Fibroblast of skin of scalp (primary cell): Measurements from ENCODE around the gene FNDC3B.

ENCODE experiments used
- DNase-seq: peaks from one replicate; pipeline ENCODE4 v3.0.0-alpha.2; 2013

Gene FNDC3B

DNA sequence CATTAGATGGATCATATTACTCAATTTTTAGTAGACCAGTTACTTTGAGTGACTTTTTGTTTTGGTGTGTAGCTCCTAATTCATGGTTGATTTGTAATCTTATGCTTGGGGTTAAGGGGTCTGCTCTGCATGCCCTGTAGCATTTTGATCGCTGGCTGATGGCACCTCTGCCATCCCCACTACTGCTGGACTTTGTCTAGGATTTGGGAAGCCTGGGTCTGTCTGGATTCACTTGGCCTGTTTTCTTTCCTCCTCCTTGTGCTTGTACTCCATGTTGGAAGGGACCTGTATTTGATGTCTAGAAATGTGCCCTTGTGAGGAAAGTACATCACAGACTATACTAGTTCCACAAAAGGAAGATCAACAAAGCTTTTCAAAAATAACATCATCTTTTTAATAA is 154.1 kb downstream of the FNDC3B start:
- DNase-seq = no peak

GRCh38 chr3:172194702-172195406 is 155.5 kb downstream of the FNDC3B start:
- DNase-seq = peak; percentile 82

DNA sequence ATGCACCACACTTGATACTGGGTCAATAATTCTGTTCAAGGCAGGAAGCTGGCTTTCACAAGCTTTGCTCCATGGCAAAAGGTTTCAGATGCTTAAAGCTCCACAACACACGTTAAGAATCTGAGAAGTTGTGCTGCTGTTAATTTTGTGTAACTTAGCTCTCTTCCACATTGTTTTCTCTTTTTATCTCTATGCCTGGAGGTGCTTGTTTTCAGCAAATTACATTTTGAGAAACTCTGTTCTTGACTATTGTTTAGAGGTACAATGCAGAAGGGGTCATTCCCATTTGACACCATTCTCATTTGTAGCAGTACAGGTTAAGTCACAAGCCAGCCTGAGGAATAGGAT is 156.0 kb downstream of the FNDC3B start:
- DNase-seq = no peak

DNA sequence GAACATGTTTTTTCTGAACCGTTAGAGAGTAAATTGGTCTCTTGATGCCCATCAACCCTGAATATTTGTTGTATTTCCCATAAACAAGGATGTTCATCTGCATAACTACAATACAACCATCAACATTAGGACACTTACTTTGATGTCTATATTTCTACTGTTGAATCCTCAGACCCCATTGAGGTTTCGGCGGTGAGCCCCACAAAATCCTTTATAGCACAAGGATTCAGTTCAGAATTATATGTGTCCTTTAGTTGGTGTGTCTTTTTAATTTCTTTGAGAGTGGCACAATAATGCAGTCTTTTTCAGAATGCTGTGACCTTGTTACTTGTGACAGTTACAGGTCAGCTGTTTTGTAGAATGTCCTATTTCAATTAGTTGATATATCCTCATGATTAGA is 158.0 kb downstream of the FNDC3B start:
- no peak for DNase-seq

DNA sequence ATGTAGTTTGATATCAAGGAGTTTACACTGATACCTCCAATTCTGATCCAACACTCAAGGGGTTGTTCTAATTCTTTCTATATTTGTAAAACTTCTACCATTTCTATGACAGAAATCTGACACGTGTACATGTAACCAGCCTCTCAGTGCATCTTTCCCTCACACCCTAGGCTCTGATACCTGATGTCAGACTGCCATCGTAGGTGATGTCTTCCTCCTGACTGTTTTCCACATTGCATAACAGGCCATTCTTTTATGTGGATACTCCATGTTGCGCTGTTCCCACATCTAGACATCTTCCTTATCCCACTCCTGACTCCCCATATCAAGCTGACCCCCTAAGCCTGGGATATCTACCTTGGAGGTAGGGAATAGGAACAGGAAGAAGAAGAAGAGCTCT is 159.1 kb downstream of the FNDC3B start:
- no peak for DNase-seq

DNA sequence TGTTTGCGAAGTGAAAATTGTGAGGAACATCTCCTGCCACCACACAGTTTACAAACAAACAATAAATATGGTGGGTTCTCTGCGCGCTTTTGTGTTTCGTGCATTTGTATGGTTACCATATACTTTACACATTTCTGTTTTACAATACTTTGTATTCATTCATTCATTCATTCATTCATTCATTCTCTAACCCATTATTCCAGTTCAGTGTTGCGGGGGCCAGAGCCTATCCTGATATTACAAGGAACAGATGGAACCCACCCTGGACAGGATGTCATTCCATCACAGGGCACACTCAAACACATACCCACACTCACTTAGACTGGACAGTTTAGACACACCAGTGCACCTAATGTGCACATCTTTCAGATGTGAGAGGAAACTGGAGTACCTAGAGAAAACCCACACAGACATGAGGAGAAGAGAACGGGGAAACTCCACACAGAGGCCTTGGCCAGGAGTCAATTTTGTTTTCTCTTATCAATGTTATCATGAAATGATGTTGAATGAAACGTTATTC is 160.5 kb downstream of the FNDC3B start:
- DNase-seq = no peak

DNA sequence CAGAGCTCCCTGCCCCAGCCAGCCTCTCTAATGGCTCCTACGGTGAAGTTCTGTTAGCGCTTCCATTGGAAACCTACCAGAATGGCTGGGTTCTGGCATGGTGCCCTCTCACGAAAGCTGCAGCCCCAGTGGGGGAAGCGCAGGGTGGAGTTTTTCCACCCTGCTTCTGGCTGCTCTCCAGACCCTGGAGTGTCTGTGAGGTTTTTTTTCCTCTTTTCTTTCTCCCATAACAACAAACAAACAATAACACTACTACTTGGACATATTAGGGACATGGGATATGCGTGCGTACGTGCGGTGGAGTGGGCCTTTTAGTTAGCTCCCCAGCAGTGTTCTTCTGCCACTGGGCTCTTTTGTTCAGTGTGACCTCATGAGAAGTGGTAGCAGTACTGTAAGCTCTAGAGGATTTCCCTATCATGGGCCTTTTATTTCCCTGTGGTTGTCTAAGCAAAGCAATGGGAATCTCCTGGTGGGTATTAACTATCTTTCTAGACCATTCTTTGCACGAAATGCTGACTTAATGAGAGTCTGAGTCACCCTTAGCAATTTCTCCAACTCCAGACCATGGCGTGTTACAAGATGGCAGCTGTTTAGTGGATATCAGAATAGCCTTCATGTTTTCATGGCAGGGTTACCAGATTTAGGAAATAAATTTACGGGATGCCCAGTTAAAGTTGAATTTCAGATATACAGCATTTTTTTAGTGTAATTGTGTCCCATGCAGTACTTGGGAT is 161.9 kb downstream of the FNDC3B start:
- DNase-seq = peak; percentile 97

DNA sequence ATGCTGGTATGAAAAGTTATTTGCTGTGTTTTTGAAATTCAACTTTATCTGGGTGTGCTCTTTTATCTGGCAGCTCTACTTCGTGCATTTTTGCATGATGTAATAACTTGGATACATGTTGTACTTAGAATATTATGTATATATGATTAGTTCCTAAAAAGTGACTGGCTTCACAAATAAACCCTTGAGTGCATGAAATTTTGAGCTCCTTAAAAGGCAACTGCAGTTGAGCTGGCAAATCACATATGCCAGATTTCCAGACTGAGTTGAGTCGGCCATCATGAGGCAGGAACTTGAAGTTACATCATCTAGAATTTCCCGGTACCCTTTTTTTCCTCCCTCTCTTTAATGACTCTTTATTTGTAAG is 162.5 kb downstream of the FNDC3B start:
- DNase-seq = peak; percentile 96

DNA sequence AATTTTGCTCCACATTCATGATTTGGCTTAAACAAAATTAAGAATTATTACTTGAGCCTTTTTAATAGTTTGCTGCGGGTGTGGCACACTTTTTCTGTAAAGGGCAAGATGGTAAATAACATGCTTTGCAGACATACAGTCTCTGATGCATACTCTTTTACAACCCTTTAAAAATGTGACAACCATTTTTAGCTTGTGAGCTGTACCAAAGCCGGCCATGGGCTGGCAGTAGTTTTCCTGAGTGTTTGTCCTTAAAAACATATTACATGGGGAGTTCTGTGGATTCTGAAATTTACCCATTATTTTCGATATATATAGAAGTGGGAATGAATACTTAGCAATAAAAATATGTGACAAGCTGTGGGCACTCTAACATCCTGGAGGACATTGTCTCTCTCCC is 163.4 kb downstream of the FNDC3B start:
- peak; percentile 28 for DNase-seq

GRCh38 chr3:172203522-172204258 is 164.3 kb downstream of the FNDC3B start:
- DNase-seq = no peak

DNA sequence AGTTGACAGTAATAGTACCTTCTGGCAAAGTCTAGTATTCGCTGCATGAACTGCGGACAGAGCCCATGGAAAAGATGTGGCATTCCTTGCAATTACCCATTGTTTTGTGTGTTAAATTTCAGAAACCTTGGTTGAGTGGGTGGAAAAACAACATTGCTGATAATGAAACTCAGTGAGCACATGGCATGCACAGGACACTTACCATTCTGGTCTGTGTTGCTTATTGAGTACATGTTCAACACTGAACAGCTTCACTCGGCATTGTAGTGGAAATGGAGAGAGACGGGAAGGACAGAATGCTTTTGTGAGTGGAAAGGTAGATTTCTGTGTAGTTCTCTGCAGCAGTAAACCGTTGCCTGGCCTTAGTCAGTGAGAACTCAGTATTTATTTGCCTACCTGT is 165.3 kb downstream of the FNDC3B start:
- no peak for DNase-seq

GRCh38 chr3:172208586-172209332 is 169.4 kb downstream of the FNDC3B start:
- DNase-seq = peak; percentile 36

- DNase-seq = no peak
Observed at GRCh38 chr3:172209333-172210321, 170.2 kb downstream of the FNDC3B start.

DNA sequence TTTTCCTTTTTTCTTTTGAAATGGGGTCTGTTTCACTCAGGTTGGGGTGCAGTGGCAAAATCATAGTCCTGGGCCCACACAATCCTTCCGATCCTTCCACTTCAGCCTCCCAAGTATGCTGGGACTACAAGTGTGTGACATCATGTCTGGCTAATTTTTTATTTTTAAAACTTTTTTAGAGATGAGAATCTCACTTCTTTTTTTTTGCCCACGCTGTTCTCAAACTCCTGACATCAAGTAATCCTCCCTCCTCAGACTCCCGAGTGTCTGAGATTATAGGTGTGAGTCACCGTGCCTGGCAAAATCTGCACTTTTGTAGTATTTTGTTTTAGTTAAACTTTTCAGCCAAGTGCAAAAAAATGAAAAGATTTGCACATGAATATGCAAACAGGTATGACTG is 171.0 kb downstream of the FNDC3B start:
- DNase-seq = peak; percentile 35

DNA sequence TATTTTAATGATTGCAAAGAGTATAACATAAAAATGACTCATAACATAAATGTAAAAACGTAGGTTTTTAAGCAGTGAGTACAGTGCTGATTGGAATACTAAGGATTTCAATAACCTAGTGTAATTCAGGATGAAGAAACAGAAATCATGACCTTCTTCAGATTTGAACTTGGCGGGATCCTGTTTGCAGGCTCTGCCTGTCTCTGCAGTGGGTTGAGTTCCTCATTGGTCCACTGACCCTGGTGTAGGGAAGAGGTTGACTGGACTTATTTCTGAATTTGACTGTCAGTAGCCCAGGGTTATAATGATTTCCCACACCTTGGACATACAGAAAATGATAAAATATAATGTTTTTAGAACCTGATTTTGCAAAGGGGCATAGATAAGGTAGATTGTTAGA is 171.7 kb downstream of the FNDC3B start:
- DNase-seq = peak; percentile 31

GRCh38 chr3:172213200-172213599 is 173.8 kb downstream of the FNDC3B start:
- peak; percentile 40 for DNase-seq

DNA sequence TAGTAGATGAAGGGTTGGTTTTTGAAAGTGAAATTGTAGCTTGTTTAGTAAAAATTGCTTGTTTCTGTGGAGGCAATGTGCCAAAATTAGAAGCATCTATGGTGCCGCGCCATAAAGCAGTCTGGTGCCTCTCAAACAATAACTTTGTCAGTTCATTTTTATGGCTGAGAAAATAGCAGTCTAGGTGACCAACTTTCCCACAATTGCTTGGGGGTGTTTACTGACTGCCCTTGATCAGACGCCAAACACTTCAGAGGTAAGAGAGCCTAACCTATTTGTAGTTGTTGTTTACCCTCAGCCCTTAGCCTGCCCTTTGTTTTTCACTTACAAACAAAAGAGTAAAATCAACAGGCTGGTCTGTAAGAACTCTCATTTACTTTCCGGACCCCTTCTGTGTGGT is 174.5 kb downstream of the FNDC3B start:
- DNase-seq = no peak

DNA sequence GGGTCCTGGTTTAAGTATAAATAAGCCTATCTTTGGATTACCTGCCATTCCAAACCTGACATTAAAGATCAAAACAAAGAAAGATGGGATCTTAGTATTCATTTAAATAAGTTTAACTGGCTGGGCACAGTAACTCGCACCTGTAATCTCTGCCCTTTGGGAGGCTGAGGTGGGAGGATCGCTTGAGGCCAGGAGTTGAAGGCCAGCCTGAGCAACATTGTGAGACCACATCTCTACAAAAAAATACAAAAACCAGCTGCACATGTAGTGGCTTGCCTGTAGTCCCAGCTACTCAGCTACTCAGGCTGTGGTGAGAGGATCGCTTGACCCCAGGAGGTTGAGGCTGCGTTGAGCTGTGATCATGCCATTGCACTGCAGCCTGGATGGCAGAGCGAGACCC is 176.9 kb downstream of the FNDC3B start:
- no peak for DNase-seq

- no peak for DNase-seq
Observed at GRCh38 chr3:172216911-172217310, 177.5 kb downstream of the FNDC3B start.

GRCh38 chr3:172217877-172218276 is 178.5 kb downstream of the FNDC3B start:
- DNase-seq = peak; percentile 51
